ENCODE results near the gene MLXIP.

- no peak for TF ChIP-seq RAD21 (conservative IDR thresholded peaks at IDR 0.05)
- TF ChIP-seq, protein P1, sequence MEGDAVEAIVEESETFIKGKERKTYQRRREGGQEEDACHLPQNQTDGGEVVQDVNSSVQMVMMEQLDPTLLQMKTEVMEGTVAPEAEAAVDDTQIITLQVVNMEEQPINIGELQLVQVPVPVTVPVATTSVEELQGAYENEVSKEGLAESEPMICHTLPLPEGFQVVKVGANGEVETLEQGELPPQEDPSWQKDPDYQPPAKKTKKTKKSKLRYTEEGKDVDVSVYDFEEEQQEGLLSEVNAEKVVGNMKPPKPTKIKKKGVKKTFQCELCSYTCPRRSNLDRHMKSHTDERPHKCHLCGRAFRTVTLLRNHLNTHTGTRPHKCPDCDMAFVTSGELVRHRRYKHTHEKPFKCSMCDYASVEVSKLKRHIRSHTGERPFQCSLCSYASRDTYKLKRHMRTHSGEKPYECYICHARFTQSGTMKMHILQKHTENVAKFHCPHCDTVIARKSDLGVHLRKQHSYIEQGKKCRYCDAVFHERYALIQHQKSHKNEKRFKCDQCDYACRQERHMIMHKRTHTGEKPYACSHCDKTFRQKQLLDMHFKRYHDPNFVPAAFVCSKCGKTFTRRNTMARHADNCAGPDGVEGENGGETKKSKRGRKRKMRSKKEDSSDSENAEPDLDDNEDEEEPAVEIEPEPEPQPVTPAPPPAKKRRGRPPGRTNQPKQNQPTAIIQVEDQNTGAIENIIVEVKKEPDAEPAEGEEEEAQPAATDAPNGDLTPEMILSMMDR (IDR thresholded peaks at IDR 0.05; ENCODE audit: poor library complexity, severe bottlenecking), result no peak
These were observed 14.9 kb upstream of the MLXIP start for GRCh38 chr12:122063694-122064024.

Measured in neural cell (in vitro differentiated cells).